Activated CD4-positive, alpha-beta T cell treated with anti-CD3 and anti-CD28 coated beads, Interleukin-2, amount 50 U/mL, for 24 hours (primary cell): ENCODE measurements around the gene FKBP10.
A peak's percentile ranks its signal among the peaks of the same experiment; 100 is the strongest.

ENCODE experiments used
- DNase-seq, 2 donors: peaks; one replicate each; pipeline ENCODE4 v3.0.0-alpha.2; 2020; ENCODE audit warnings: low read depth in 1 of 2, low spot score in 1 of 2

Gene FKBP10

GRCh38 chr17:41781404-41782110 is 31.2 kb upstream of the FKBP10 start:
- no peak for DNase-seq

GRCh38 chr17:41782142-41782541 is 30.7 kb upstream of the FKBP10 start:
- DNase-seq = no peak

GRCh38 chr17:41784207-41784744 is 28.5 kb upstream of the FKBP10 start:
- no peak for DNase-seq

- no peak for DNase-seq
Measured at GRCh38 chr17:41785091-41785858, 27.5 kb upstream of the FKBP10 start.

GRCh38 chr17:41785859-41786226 is 27.0 kb upstream of the FKBP10 start:
- DNase-seq = no peak

GRCh38 chr17:41786227-41787020 is 26.4 kb upstream of the FKBP10 start, which contains the start of gene JUP:
Gene JUP, minus strand, starts transcription at chr17:41786711. Its CDS starts 14,857 bp downstream, at chr17:41771854.
- DNase-seq = peak; percentile 72 to 81

GRCh38 chr17:41787021-41787418 is 25.8 kb upstream of the FKBP10 start:
- DNase-seq = no peak

- DNase-seq = no peak
Measured at GRCh38 chr17:41792845-41793783, 19.7 kb upstream of the FKBP10 start.

GRCh38 chr17:41793784-41794539 is 18.8 kb upstream of the FKBP10 start:
- no peak for DNase-seq

GRCh38 chr17:41794540-41794975 is 18.2 kb upstream of the FKBP10 start:
- no peak for DNase-seq

- no peak for DNase-seq
Measured at GRCh38 chr17:41796121-41796895, 16.5 kb upstream of the FKBP10 start.

GRCh38 chr17:41797377-41797776 is 15.4 kb upstream of the FKBP10 start:
- no peak for DNase-seq

GRCh38 chr17:41799366-41799765 is 13.4 kb upstream of the FKBP10 start:
- DNase-seq = no peak

- no peak for DNase-seq
Measured at GRCh38 chr17:41800601-41801373, 12.0 kb upstream of the FKBP10 start.

- peak; percentile 61 to 63 for DNase-seq
Measured at GRCh38 chr17:41801374-41802271, 11.2 kb upstream of the FKBP10 start.

GRCh38 chr17:41803049-41804020 is 9.5 kb upstream of the FKBP10 start:
- no peak for DNase-seq
